ENCODE measurements around the gene CDKAL1. TPM values are rescaled to one million over a fixed set of nuclear protein-coding genes. Genes with fewer than 3 reads are reported as not detected.

The CDKAL1 gene
- total RNA-seq, 1 donor from 2014 or later, result 39.6 TPM

GRCh38 chr6:21102201-21102600 lies 567.9 kb downstream of the CDKAL1 start:
- peaks cover 55% of the 10 kb centered on the region for H3K4me1 ChIP-seq
- no peak overlapping the region for H3K4me3 ChIP-seq
- H3K27ac ChIP-seq, result no peak overlapping the region
- H3K36me3 ChIP-seq, result no peaks in the 10 kb centered on the region
- H3K9me3 Mint-ChIP-seq, result no peaks in the 10 kb centered on the region
- peaks cover 31% of the 10 kb centered on the region for H3F3A ChIP-seq (ENCODE audit: low read depth)
- no peak for TF ChIP-seq EZH2 (IDR thresholded peaks at IDR 0.05)
- TF ChIP-seq EZH2phosphoT487 (IDR thresholded peaks at IDR 0.05), result no peak
- no peak for TF ChIP-seq CTCF (IDR thresholded peaks at IDR 0.05)
- no peak for DNase-seq (ENCODE audit: low spot score)
- H3K27me3 Mint-ChIP-seq (ENCODE audit: insufficient read depth, low read depth), result no peaks in the 10 kb centered on the region
- H3K9me3 ChIP-seq (ENCODE audit: low read depth), result no peaks in the 10 kb centered on the region
- no peaks in the 10 kb centered on the region for H3K79me2 ChIP-seq (ENCODE audit: low read depth)
- H2AFZ ChIP-seq (replicated peaks), result no peak overlapping the region
- peaks cover 47% of the 10 kb centered on the region for H3K4me1 Mint-ChIP-seq
- H3K36me3 Mint-ChIP-seq, result peaks cover 2% of the 10 kb centered on the region
- H3K27me3 ChIP-seq, result no peaks in the 10 kb centered on the region
- no peak overlapping the region for H3K4me3 Mint-ChIP-seq
- no peak overlapping the region for H3K9ac ChIP-seq
- no peak overlapping the region for H3K27ac Mint-ChIP-seq
- no peaks in the 10 kb centered on the region for H4K20me1 ChIP-seq (ENCODE audit: low read depth)
- no peak overlapping the region for H3K4me2 ChIP-seq

DNA sequence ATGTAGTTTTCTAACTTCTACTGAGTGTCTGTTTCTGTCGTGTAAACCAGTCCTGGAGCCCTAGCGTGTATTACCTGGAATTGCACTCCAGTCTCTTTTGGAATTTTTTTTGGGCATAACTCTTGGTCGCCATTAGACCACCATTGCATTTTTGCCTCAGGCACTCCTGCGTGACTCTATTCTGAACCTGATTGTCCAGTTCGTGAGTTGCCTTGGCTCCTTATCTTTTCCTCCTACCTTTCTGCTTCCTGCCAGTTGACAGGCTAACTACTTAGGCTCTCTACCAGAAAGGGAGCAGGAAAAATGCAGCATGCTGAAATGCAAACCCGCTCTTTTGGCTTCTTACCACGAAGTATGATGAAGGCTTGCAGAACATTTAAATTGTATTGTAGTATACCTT lies 568.4 kb downstream of the CDKAL1 start:
- Histone ChIP-seq H3K4me2 (no peak overlapping the region), H2AFZ (replicated peaks) (no peak overlapping the region), H3K4me1 (peaks cover 52% of the 10 kb centered on the region), H3K36me3 (no peaks in the 10 kb centered on the region), H3K9me3 (ENCODE audit: low read depth) (no peaks in the 10 kb centered on the region), H3K4me3 (no peak overlapping the region), H3K9ac (no peak overlapping the region), H4K20me1 (ENCODE audit: low read depth) (no peaks in the 10 kb centered on the region), H3F3A (ENCODE audit: low read depth) (peaks cover 29% of the 10 kb centered on the region), H3K27me3 (no peaks in the 10 kb centered on the region), H3K79me2 (ENCODE audit: low read depth) (no peaks in the 10 kb centered on the region), H3K27ac (no peak overlapping the region)
- no peak for TF ChIP-seq EZH2 (IDR thresholded peaks at IDR 0.05)
- no peak for TF ChIP-seq CTCF (IDR thresholded peaks at IDR 0.05)
- TF ChIP-seq EZH2phosphoT487 (IDR thresholded peaks at IDR 0.05), result no peak
- Mint-ChIP-seq H3K9me3 (no peaks in the 10 kb centered on the region), H3K27ac (no peak overlapping the region), H3K36me3 (peaks cover 2% of the 10 kb centered on the region), H3K27me3 (ENCODE audit: insufficient read depth, low read depth) (no peaks in the 10 kb centered on the region), H3K4me3 (no peak overlapping the region), H3K4me1 (peaks cover 47% of the 10 kb centered on the region)
- DNase-seq (ENCODE audit: low spot score), result no peak

DNA sequence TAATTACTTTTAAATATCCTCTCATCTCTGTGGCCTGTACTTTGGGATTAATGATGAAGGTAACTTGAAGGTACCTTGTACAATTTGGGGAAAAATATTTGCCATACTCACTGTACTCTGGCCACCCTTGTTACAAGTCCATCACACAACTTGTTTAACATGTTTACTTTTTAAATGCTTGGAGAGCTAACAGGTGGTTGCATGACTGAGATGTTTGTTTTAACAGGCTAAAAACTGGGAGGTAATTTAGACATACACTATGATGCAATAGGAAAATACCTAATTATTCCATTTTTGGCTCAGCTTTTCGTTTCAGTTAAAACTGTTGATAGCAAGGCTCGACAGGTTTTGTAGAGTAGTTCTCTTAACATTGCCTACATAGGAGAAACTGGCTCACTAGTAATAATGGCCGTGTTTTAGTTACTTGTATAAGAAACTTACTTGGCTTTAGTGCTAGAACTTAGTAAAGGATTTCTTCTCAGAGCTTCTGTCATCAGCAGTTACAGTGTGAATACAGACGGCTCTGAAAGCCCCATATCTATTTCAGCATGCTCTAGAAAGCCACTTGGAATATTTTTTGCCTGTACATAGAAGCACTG lies 569.5 kb downstream of the CDKAL1 start:
- H3K4me1 Mint-ChIP-seq, result peaks cover 38% of the 10 kb centered on the region
- no peaks in the 10 kb centered on the region for H3K9me3 Mint-ChIP-seq
- H3F3A ChIP-seq (ENCODE audit: low read depth), result peaks cover 18% of the 10 kb centered on the region
- H3K27ac Mint-ChIP-seq, result no peak overlapping the region
- H3K4me2 ChIP-seq, result no peak overlapping the region
- no peak overlapping the region for H2AFZ ChIP-seq (replicated peaks)
- H3K27ac ChIP-seq, result no peak overlapping the region
- no peak overlapping the region for H3K4me3 ChIP-seq
- H3K4me3 Mint-ChIP-seq, result no peak overlapping the region
- H3K79me2 ChIP-seq (ENCODE audit: low read depth), result no peaks in the 10 kb centered on the region
- H3K36me3 ChIP-seq, result no peaks in the 10 kb centered on the region
- TF ChIP-seq EZH2phosphoT487 (IDR thresholded peaks at IDR 0.05) (no peak), CTCF (IDR thresholded peaks at IDR 0.05) (no peak), EZH2 (IDR thresholded peaks at IDR 0.05) (no peak)
- H3K4me1 ChIP-seq, result peaks cover 41% of the 10 kb centered on the region
- H4K20me1 ChIP-seq (ENCODE audit: low read depth), result no peaks in the 10 kb centered on the region
- H3K9me3 ChIP-seq (ENCODE audit: low read depth), result no peaks in the 10 kb centered on the region
- H3K36me3 Mint-ChIP-seq, result peaks cover 2% of the 10 kb centered on the region
- no peak for DNase-seq (ENCODE audit: low spot score)
- no peaks in the 10 kb centered on the region for H3K27me3 Mint-ChIP-seq (ENCODE audit: insufficient read depth, low read depth)
- no peaks in the 10 kb centered on the region for H3K27me3 ChIP-seq
- H3K9ac ChIP-seq, result no peak overlapping the region

Data from neural progenitor cell (in vitro differentiated cells).